Mucosa of descending colon (tissue), 3 donors: ENCODE measurements around the gene PLEKHN1. TPM values are rescaled to one million over a fixed set of nuclear protein-coding genes. Genes with fewer than 3 reads are reported as not detected.
"Not testable (repeated sequence)": the region's sequence is repeated elsewhere in the genome, so short reads cannot be mapped to it uniquely, and the experiment has no call there.

Experiments used
- ATAC-seq: fragments of 200-7000 bp; cut with Tn5 transposase; one replicate; pipeline ENCODE4 v1.9.1; 2020; ENCODE audit warnings: mild to moderate bottlenecking, moderate library complexity
- DNase-seq, 3 donors: peaks; one replicate each; pipeline ENCODE4 v3.0.0-alpha.2; 2020
- H3K36me3 ChIP-seq: fragments of 200-600 bp; one replicate; pipeline ENCODE4 v1.8.0; 2021; ENCODE audit warnings: low read depth, mild to moderate bottlenecking
- H3K4me1 ChIP-seq: fragments of 200-600 bp; one replicate; pipeline ENCODE4 v1.8.0; 2021; ENCODE audit warnings: low read depth, mild to moderate bottlenecking
- H3K4me3 ChIP-seq: fragments of 200-600 bp; one replicate; pipeline ENCODE4 v1.8.0; 2021; ENCODE audit warnings: mild to moderate bottlenecking
- H3K9me3 ChIP-seq: fragments of 200-600 bp; one replicate; pipeline ENCODE4 v1.8.0; 2021; ENCODE audit warnings: mild to moderate bottlenecking
- intact Hi-C, 2 donors: fragments of 100-400 bp; cut with DNase I in 1 of 2; cut with micrococcal nuclease in 1 of 2; formaldehyde crosslinking; loops; one replicate each; pipeline versions ENCODE4 v1.11.0 to v1.11.1; 2022; cut with DNase I, micrococcal nuclease
- total RNA-seq, 3 donors: library from RNA; stranded (reverse); fragmentation: NEBNext Ultra II Directional in 2 of 3; extraction: Animal tissue kit (Norgen Biotek cat#: 25700) in 2 of 3; gene quantifications; one replicate each; pipeline versions ENCODE4 v1.2.1 to v1.2.4, GENCODE V29; 2021 to 2023
- TF ChIP-seq, protein P1 (sequence below): fragments of 200-600 bp; IDR thresholded peaks from one replicate; pipeline ENCODE4 v1.8.0; 2022; ENCODE audit warnings: antibody characterized with exemption, mild to moderate bottlenecking
- donor health status: DM: no; HTN: no; CAD: no; lungs with moderate emphysema.
- donor health status: DM: no; HTN: no; CAD: no.
- donor health status: DM: no; HTN: yes; CAD: no.

The PLEKHN1 gene
- total RNA-seq, 3 donors from 2014 or later = 0.23 to 0.99 (median 0.32) TPM

DNA sequence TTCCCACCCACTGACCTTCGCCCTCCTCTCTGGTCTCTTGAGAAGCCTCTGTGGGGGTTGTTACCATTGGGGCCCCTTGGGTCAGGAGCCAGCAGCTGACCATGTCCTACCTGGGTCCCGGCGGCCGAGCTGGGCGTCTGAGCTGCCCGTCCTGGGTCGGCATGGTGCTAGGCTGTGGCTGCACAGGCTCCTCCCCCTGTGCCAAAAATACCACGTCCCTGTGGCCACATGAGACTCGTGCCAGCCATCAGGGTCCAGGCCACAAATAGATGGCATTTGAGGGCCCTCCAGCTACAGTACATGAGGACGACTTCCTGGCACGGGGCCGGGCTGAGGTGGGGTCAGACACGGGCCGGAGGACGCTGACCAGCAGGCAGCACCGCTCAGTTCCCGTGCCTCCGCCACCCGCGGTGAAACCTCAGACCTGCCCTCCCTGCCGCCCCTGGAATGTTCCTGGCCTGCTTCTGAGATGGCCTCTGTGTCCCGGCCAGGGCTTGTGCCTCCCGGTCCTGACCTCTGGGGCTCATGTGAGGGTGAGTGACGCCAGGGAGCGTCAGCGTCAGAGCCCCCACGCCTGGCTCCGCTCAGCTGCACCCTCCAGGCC lies 15.8 kb downstream of the PLEKHN1 start, which contains the start of gene PERM1:
Gene PERM1, minus strand, starts transcription at position 139 of the 604 bp plus-strand sequence. CDS start 1,064 bp downstream, outside the sequence.
- no peaks in the 10 kb centered on the region for H3K4me1 ChIP-seq
- ATAC-seq = no peak
- TF ChIP-seq, protein P1, sequence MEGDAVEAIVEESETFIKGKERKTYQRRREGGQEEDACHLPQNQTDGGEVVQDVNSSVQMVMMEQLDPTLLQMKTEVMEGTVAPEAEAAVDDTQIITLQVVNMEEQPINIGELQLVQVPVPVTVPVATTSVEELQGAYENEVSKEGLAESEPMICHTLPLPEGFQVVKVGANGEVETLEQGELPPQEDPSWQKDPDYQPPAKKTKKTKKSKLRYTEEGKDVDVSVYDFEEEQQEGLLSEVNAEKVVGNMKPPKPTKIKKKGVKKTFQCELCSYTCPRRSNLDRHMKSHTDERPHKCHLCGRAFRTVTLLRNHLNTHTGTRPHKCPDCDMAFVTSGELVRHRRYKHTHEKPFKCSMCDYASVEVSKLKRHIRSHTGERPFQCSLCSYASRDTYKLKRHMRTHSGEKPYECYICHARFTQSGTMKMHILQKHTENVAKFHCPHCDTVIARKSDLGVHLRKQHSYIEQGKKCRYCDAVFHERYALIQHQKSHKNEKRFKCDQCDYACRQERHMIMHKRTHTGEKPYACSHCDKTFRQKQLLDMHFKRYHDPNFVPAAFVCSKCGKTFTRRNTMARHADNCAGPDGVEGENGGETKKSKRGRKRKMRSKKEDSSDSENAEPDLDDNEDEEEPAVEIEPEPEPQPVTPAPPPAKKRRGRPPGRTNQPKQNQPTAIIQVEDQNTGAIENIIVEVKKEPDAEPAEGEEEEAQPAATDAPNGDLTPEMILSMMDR = no peak
- DNase-seq = peak in 1 of 3 donors; percentile 21
- no peaks in the 10 kb centered on the region for H3K9me3 ChIP-seq
- H3K4me3 ChIP-seq = no peak within 1 kb of the TSS
- H3K36me3 ChIP-seq = no peaks in the 10 kb centered on the region
- intact Hi-C loops = loop anchor here in 1 of 2 donors (10.0 kb wide), 1 partner anchor 83 kb away; no protein-coding TSS in a partner anchor

DNA sequence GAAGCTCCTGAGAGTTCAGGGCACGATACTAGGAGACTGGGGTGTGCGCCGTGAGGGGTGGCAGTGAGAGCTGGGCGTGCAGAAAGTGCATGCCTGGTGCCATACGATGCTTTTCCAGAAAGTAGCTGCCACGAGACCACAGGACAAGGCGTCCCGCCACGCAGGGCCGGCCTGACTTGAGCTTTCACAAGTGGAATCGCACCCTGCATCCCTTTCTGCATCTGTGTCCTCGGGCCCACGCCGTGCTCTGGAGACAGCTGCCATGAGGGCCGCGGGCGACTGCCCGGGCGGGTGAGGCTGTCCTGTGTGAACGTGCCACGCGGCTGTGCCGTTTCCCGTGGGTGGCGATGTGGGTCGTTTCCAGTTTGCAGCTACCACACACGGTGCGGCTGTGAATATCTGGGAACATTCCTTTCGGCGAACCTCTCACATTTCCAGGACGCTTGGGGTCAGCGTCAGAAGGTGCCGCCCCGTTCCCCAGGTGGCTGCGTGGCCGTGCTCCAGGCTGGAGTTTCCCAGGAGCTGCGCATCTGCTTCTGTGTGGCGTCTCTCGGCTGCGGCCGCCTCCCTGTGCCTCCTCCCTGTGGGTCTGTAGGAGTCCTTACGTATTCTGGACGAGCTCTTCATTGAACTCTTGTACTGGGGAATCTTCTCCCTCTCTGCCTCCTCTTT lies 16.6 kb downstream of the PLEKHN1 start:
- intact Hi-C loops = loop anchor here in 1 of 2 donors (10.0 kb wide), 1 partner anchor 82 kb away; no protein-coding TSS in a partner anchor
- ATAC-seq (no peak), DNase-seq (peak in 1 of 3 donors; percentile 17)
- Histone ChIP-seq H3K9me3 (no peaks in the 10 kb centered on the region), H3K4me3 (no peak overlapping the region), H3K36me3 (no peaks in the 10 kb centered on the region), H3K4me1 (no peaks in the 10 kb centered on the region)
- TF ChIP-seq, protein P1 = no peak

DNA sequence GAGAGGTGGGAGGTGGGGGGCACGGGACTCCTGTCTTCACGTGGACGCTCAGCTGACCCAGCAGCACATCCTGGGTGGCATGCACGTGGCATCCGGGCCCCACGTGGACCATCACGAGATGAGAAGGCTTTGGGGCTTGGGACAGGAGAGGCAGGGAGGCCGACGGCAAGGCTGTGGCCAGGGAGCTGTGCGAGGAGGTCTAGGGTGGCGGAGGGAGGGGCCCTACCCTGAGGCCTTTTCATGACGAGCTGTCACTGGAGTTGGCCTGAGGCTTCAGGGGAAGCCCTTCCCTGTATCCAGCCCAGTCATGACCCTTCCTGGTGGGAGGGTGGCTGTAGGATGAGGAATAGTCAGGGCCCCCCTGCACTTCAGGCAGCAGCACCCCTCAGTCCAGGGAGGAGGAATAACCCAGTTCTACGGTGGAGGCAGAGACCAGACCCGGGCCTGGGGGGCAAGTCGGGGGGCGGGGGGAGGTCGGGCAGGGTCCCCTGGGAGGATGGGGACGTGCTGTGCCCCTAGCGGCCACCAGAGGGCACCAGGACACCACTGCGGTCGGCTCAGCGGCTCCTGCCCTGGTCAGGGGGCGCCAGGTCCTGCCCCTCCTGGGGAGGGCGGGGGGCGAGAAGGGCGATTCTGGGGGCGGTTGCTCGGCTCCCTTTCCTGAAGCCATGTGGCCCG lies 17.7 kb downstream of the PLEKHN1 start:
- intact Hi-C loops = loop anchor here in 1 of 2 donors (10.0 kb wide), 1 partner anchor 81 kb away; no protein-coding TSS in a partner anchor
- peak; percentile 59 to 65 (median 63) for DNase-seq
- peak; percentile 73 for ATAC-seq
- TF ChIP-seq, protein P1 = peak; percentile 86
- no peaks in the 10 kb centered on the region for H3K36me3 ChIP-seq
- no peak overlapping the region for H3K4me3 ChIP-seq
- H3K9me3 ChIP-seq = no peaks in the 10 kb centered on the region
- H3K4me1 ChIP-seq = no peaks in the 10 kb centered on the region

DNA sequence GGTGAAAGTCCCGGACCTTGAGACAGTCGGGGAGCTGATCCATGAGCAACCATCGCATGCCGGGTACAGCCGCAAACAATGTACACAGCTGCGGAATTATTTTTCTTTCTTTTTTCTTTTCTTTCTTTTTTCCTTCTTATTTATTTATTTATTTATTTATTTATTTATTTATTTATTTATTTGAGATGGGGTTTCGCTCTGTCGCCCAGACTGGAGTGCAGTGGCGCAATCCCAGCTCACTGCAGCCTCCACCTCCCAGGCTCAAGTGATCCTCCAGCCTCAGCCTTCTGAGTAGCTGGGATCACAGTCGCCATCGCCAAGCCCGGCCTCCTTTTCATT lies 18.2 kb downstream of the PLEKHN1 start:
- DNase-seq (no peak), ATAC-seq (no peak)
- no peak overlapping the region for H3K4me3 ChIP-seq
- TF ChIP-seq, protein P1 = no peak
- intact Hi-C loops = loop anchor here in 1 of 2 donors (10.0 kb wide), 1 partner anchor 80 kb away; no protein-coding TSS in a partner anchor
- H3K36me3 ChIP-seq = no peaks in the 10 kb centered on the region
- H3K9me3 ChIP-seq = no peaks in the 10 kb centered on the region
- H3K4me1 ChIP-seq = no peaks in the 10 kb centered on the region

DNA sequence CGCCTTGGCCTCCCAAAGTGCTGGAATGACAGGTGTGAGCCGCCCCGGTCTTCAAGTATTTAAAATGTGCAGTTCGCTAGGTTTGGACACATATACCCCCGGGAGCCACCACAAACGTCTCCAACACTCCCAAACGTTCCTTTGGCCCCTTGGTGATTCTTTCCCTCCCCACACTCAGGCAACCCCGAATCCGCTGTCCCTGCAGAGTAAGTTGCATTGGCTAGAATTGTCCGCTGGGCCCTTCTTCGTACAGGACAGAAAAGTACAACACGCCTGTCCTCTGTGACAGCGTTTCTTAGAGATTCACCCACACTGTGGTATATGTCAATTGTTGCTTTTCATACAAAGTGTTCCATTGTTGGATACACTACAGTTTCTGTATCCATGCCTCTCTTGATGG lies 18.8 kb downstream of the PLEKHN1 start:
- Histone ChIP-seq H3K36me3 (no peaks in the 10 kb centered on the region), H3K4me1 (no peaks in the 10 kb centered on the region), H3K9me3 (no peaks in the 10 kb centered on the region), H3K4me3 (no peak overlapping the region)
- TF ChIP-seq, protein P1 = no peak
- DNase-seq (no peak), ATAC-seq (no peak)
- intact Hi-C loops = loop anchor here (5.0 to 10.0 kb wide), 2 partner anchors 77 to 80 kb away; no protein-coding TSS in a partner anchor

DNA sequence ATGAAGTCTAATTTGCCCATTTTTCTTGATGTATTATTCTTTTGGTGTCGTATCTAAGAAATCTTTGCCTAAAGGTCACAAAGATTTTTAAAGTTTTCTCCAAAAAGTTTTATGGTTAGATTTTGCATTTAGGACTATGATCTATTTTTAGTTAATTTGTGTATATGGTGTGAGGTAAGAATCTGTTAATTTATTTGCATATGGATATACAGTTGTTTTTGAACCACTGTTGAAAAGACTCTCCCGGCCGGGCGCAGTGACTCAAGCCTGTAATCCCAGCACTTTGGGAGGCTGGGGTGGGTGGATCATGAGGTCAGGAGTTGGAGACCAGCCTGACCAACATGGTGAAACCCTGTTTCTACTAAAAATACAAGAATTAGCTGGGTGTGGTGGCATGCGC lies 21.8 kb downstream of the PLEKHN1 start:
- H3K4me3 ChIP-seq, H3K9me3 ChIP-seq, H3K4me1 ChIP-seq, H3K36me3 ChIP-seq, ATAC-seq, DNase-seq: not testable (repeated sequence)
- intact Hi-C loops = loop anchor here (5.0 to 10.0 kb wide), 2 partner anchors 74 to 77 kb away; no protein-coding TSS in a partner anchor

DNA sequence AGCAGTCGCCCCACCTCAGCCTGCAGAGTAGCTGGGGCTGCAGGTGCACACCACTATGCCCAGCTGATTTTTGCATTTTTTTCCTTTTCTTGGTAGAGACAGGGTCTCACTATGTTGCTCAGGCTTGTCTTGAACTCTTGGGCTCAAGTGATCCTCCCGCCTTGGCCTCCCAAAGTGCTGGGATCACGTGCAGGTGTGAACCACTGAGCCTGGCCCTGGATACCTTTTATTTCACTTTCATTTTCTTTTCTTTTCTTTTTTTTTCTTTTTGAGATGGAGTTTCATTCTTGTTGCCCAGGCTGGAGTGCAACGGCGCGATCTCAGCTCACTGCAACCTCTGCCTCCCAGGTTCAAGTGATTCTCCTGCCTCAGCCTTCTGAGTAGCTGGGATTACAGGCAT lies 25.0 kb downstream of the PLEKHN1 start:
- H3K9me3 ChIP-seq, DNase-seq, ATAC-seq, intact Hi-C loops, H3K4me3 ChIP-seq, H3K36me3 ChIP-seq, H3K4me1 ChIP-seq: not testable (repeated sequence)
